PC-9 (cell line): ENCODE measurements around the gene ZNF710. TPM values are rescaled to one million over a fixed set of nuclear protein-coding genes. Genes with fewer than 3 reads are reported as not detected.

ENCODE experiments used
- BruUV-seq: library from RNA; stranded (reverse); fragments of 400-500 nt; replicated peaks from 2 replicates; lab custom pipeline; 2021; lab: Mats Ljungman, UMichigan
- CTCF ChIA-PET: fragments of 300-600 bp; sonication (Branson Sonifier 250); formaldehyde crosslinking; loops from one replicate; lab custom pipeline; 2022; ENCODE audit warnings: antibody characterized with exemption; lab: Charles Lee
- POLR2A ChIA-PET: fragments of 300-600 bp; sonication (Branson Sonifier 250); formaldehyde crosslinking; loops from one replicate; lab custom pipeline; 2022; ENCODE audit warnings: antibody characterized with exemption; ENCODE audit not compliant: unreplicated experiment; lab: Charles Lee
- DNase-seq, 2 experiments: peaks; one replicate each; pipeline versions ENCODE4 v3.0.0 to v3.0.0-alpha.2; 2015 to 2022; ENCODE audit warnings: mixed read lengths in 1 of 2
- H2AFZ ChIP-seq: fragments of 200-600 bp; sonication (generic); 2 replicates; pipeline ENCODE4 v1.8.1; 2017; ENCODE audit warnings: antibody characterized with exemption
- H3F3A ChIP-seq: fragments of 200-600 bp; sonication (generic); 2 replicates; pipeline ENCODE4 v1.8.1; 2017; ENCODE audit warnings: antibody characterized with exemption, mild to moderate bottlenecking, low read depth; ENCODE audit not compliant: insufficient read depth
- H3K27ac ChIP-seq: fragments of 200-600 bp; sonication (generic); 2 replicates; pipeline ENCODE4 v1.6.1; 2016; ENCODE audit warnings: mixed run types
- H3K27me3 ChIP-seq: fragments of 200-600 bp; sonication (generic); 2 replicates; pipeline ENCODE4 v1.6.1; 2016; ENCODE audit warnings: low read depth, mixed run types; ENCODE audit not compliant: insufficient read depth
- H3K36me3 ChIP-seq: fragments of 200-600 bp; sonication (generic); 2 replicates; pipeline ENCODE4 v1.6.1; 2016; ENCODE audit warnings: low read depth, mixed run types
- H3K4me1 ChIP-seq: fragments of 200-600 bp; sonication (generic); replicated peaks from 2 replicates; pipeline ENCODE4 v1.6.1; 2016; ENCODE audit warnings: mixed run types; ENCODE audit not compliant: insufficient read depth
- H3K4me2 ChIP-seq: fragments of 200-600 bp; sonication (generic); 2 replicates; pipeline ENCODE4 v1.6.1; 2017; ENCODE audit warnings: mixed run types
- H3K4me3 ChIP-seq: fragments of 200-600 bp; sonication (generic); 2 replicates; pipeline ENCODE4 v1.6.1; 2016; ENCODE audit warnings: mixed run types
- H3K79me2 ChIP-seq: fragments of 200-600 bp; sonication (generic); 2 replicates; pipeline ENCODE4 v1.6.1; 2017; ENCODE audit warnings: low read depth, mixed run types
- H3K9me2 ChIP-seq: fragments of 200-600 bp; sonication (generic); 2 replicates; pipeline ENCODE4 v1.8.1; 2017; ENCODE audit warnings: mild to moderate bottlenecking; ENCODE audit not compliant: insufficient read depth
- H3K9me3 ChIP-seq: fragments of 200-600 bp; sonication (generic); 2 replicates; pipeline ENCODE4 v1.8.1; 2016; ENCODE audit warnings: low read depth; ENCODE audit not compliant: insufficient read depth
- H4K20me1 ChIP-seq: fragments of 200-600 bp; sonication (generic); 2 replicates; pipeline ENCODE4 v1.8.1; 2017; ENCODE audit not compliant: insufficient read depth
- CTCF ChIP-seq: fragments of 200-600 bp; sonication (generic); conservative IDR thresholded peaks from 2 replicates; pipeline ENCODE4 v1.6.1; 2017; ENCODE audit warnings: mixed run types, antibody characterized with exemption, mild to moderate bottlenecking, moderate library complexity
- EZH2 ChIP-seq: fragments of 200-600 bp; sonication (generic); IDR thresholded peaks from 2 replicates; pipeline ENCODE4 v1.8.0; 2017; ENCODE audit warnings: antibody characterized with exemption, low read depth
- intact Hi-C: fragments of 100-400 bp; cut with micrococcal nuclease; formaldehyde crosslinking; loops from one replicate; pipeline ENCODE4 v1.10.0; 2022; ENCODE audit not compliant: unreplicated experiment
- total RNA-seq: library from RNA; stranded (reverse); gene quantifications from 2 replicates; pipeline ENCODE4 v1.2.3, GENCODE V29; 2021

The ZNF710 gene
- total RNA-seq, 1 experiment from 2014 or later: 23.4 TPM

- TF ChIP-seq EZH2 (no peak), CTCF (no peak)
- H3K27me3 ChIP-seq: no peaks in the 10 kb centered on the region
- peaks cover 11% of the 10 kb centered on the region for H3K9me3 ChIP-seq
- H4K20me1 ChIP-seq: no peaks in the 10 kb centered on the region; the same call in 1 of the 2 replicates
- intact Hi-C loops: no loop called here
- 0 out of 2 replicates have a peak, but pooled peaks cover 7% of the 10 kb centered on the region for H3F3A ChIP-seq
- POLR2A ChIA-PET: no interaction called here
- no peak overlapping the region for H3K27ac ChIP-seq
- H3K4me1 ChIP-seq: no peaks in the 10 kb centered on the region
- CTCF ChIA-PET: no interaction called here
- H3K4me3 ChIP-seq: no peak overlapping the region
- H3K4me2 ChIP-seq: no peak overlapping the region
- no peaks in the 10 kb centered on the region for H3K9me2 ChIP-seq
- peaks cover 11% of the 10 kb centered on the region; the same call in 1 of the 2 replicates for H3K36me3 ChIP-seq
- no peak overlapping the region for H2AFZ ChIP-seq
- no TSS peak for BruUV-seq
- H3K79me2 ChIP-seq: peaks cover 70% of the 10 kb centered on the region
- no peak for DNase-seq
These were observed 14.2 kb downstream of the ZNF710 start for GRCh38 chr15:90015294-90015693.

DNA sequence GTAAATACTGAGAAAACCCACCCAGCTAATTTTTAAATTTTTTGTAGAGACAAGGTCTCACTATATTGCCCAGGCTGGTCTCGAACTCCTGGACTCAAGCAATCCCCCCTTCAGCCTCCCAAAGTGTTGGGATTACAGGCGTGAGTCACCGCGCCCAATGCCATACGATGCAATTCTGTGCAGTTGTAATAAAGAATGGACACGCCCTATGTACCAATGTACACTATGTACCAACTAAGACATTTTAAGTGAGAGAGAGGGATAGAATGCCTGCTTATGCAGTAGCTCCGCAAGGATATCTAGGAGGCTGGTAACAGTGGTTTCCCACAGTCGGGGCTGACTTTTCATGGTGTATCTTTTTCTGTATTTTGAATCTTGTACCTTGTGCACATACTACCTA is 14.6 kb downstream of the ZNF710 start:
- peaks cover 7% of the 10 kb centered on the region; the same call in 1 of the 2 replicates for H3K36me3 ChIP-seq
- no peak overlapping the region for H3K4me3 ChIP-seq
- CTCF ChIA-PET: no interaction called here
- no peaks in the 10 kb centered on the region for H3K4me1 ChIP-seq
- intact Hi-C loops: no loop called here
- POLR2A ChIA-PET: no interaction called here
- TF ChIP-seq CTCF: no peak
- no peak for TF ChIP-seq EZH2
- no peaks in the 10 kb centered on the region; the same call in 1 of the 2 replicates for H4K20me1 ChIP-seq
- no peak overlapping the region for H3K4me2 ChIP-seq
- H3F3A ChIP-seq: 0 out of 2 replicates have a peak, but pooled peaks cover 7% of the 10 kb centered on the region
- H3K9me2 ChIP-seq: no peaks in the 10 kb centered on the region
- no peak overlapping the region for H3K27ac ChIP-seq
- no peak overlapping the region for H2AFZ ChIP-seq
- no TSS peak for BruUV-seq
- no peaks in the 10 kb centered on the region for H3K27me3 ChIP-seq
- peaks cover 69% of the 10 kb centered on the region for H3K79me2 ChIP-seq
- H3K9me3 ChIP-seq: peaks cover 11% of the 10 kb centered on the region
- no peak for DNase-seq

DNA sequence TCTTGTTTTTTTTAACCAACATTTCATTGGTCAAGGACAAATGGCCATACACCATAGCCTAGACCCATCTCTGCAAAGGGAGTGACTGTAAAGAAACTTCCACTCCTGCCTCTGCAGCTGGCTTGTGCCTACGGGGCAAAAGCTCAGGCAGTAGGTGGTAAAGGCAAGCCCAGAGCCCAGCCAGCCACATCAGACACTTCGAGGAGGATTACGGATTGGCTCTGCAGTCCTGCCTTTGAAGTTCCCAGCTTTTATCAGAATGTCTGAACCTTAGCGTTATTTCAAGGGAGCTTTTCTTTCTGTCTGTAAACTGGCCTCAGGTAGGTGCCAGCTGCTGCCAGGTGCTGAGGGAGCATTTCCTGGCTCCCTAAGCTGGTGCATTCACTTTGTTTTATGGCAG is 15.6 kb downstream of the ZNF710 start:
- H3K27me3 ChIP-seq: no peaks in the 10 kb centered on the region
- H3K27ac ChIP-seq: 0 out of 2 replicates have a peak overlapping the region, but pooled peaks have one; percentile 9
- no peak overlapping the region for H3K4me2 ChIP-seq
- peaks cover 65% of the 10 kb centered on the region for H3K79me2 ChIP-seq
- intact Hi-C loops: no loop called here
- no peak overlapping the region for H3K4me3 ChIP-seq
- H3K36me3 ChIP-seq: no peaks in the 10 kb centered on the region
- no TSS peak for BruUV-seq
- CTCF ChIA-PET: no interaction called here
- H4K20me1 ChIP-seq: no peaks in the 10 kb centered on the region; the same call in 1 of the 2 replicates
- H3K4me1 ChIP-seq: no peaks in the 10 kb centered on the region
- POLR2A ChIA-PET: no interaction called here
- H3K9me2 ChIP-seq: no peaks in the 10 kb centered on the region
- TF ChIP-seq EZH2 (no peak), CTCF (no peak)
- DNase-seq: no peak
- H2AFZ ChIP-seq: no peak overlapping the region
- peaks cover 3% of the 10 kb centered on the region; the same call in 1 of the 2 replicates for H3K9me3 ChIP-seq
- H3F3A ChIP-seq: 0 out of 2 replicates have a peak, but pooled peaks cover 7% of the 10 kb centered on the region
